Dendritic cell treated with granulocyte-macrophage colony-stimulating factor and Interleukin-4, amounts not matched to agents 40 ng/mL and 50 ng/mL, for 4 days (primary cell): ENCODE results near the gene XYLT1.
A peak's percentile ranks its signal among the peaks of the same experiment; 100 is the strongest.

Experiments used
- H3K27ac Mint-ChIP-seq: one replicate; pipeline ENCODE4 v1.8.0; 2022; ENCODE audit warnings: mild to moderate bottlenecking, mixed read lengths
- H3K27me3 Mint-ChIP-seq: one replicate; pipeline ENCODE4 v1.8.0; 2022; ENCODE audit warnings: mild to moderate bottlenecking, mixed read lengths
- H3K36me3 Mint-ChIP-seq: one replicate; pipeline ENCODE4 v1.8.0; 2022; ENCODE audit warnings: low read depth, mixed read lengths
- H3K4me1 Mint-ChIP-seq: one replicate; pipeline ENCODE4 v1.8.0; 2022; ENCODE audit warnings: low read depth, mixed read lengths
- H3K4me3 Mint-ChIP-seq: one replicate; pipeline ENCODE4 v1.8.0; 2022; ENCODE audit warnings: mild to moderate bottlenecking, moderate library complexity, mixed read lengths
- H3K9me3 Mint-ChIP-seq: one replicate; pipeline ENCODE4 v1.8.0; 2022; ENCODE audit warnings: mixed read lengths
- intact Hi-C: fragments of 100-400 bp; cut with micrococcal nuclease; formaldehyde crosslinking; loops from one replicate; pipeline ENCODE4 v1.15.0; 2022

XYLT1 gene

GRCh38 chr16:17334096-17334495 is 136.7 kb downstream of the XYLT1 start:
- intact Hi-C loops = no loop called here
- peak overlapping the region; percentile 61 for H3K27ac Mint-ChIP-seq
- no peaks in the 10 kb centered on the region for H3K27me3 Mint-ChIP-seq
- peaks cover 55% of the 10 kb centered on the region for H3K4me1 Mint-ChIP-seq
- no peak overlapping the region for H3K4me3 Mint-ChIP-seq
- no peaks in the 10 kb centered on the region for H3K36me3 Mint-ChIP-seq
- no peaks in the 10 kb centered on the region for H3K9me3 Mint-ChIP-seq

- Mint-ChIP-seq H3K27ac (no peak overlapping the region), H3K4me3 (no peak overlapping the region), H3K4me1 (peaks cover 48% of the 10 kb centered on the region), H3K36me3 (no peaks in the 10 kb centered on the region), H3K27me3 (no peaks in the 10 kb centered on the region), H3K9me3 (no peaks in the 10 kb centered on the region)
- intact Hi-C loops = no loop called here
Observed at GRCh38 chr16:17333229-17333628, 137.5 kb downstream of the XYLT1 start.

GRCh38 chr16:17331991-17332390 is 138.8 kb downstream of the XYLT1 start:
- Mint-ChIP-seq H3K4me3 (no peak overlapping the region), H3K36me3 (no peaks in the 10 kb centered on the region), H3K27ac (no peak overlapping the region), H3K9me3 (no peaks in the 10 kb centered on the region), H3K27me3 (no peaks in the 10 kb centered on the region), H3K4me1 (peaks cover 38% of the 10 kb centered on the region)
- intact Hi-C loops = no loop called here

GRCh38 chr16:17331071-17331607 is 139.6 kb downstream of the XYLT1 start:
- no peaks in the 10 kb centered on the region for H3K27me3 Mint-ChIP-seq
- no peaks in the 10 kb centered on the region for H3K9me3 Mint-ChIP-seq
- H3K4me1 Mint-ChIP-seq = peaks cover 37% of the 10 kb centered on the region
- intact Hi-C loops = no loop called here
- H3K36me3 Mint-ChIP-seq = no peaks in the 10 kb centered on the region
- H3K4me3 Mint-ChIP-seq = no peak overlapping the region
- no peak overlapping the region for H3K27ac Mint-ChIP-seq

- H3K27me3 Mint-ChIP-seq = no peaks in the 10 kb centered on the region
- H3K4me1 Mint-ChIP-seq = peaks cover 30% of the 10 kb centered on the region
- no peaks in the 10 kb centered on the region for H3K36me3 Mint-ChIP-seq
- H3K27ac Mint-ChIP-seq = no peak overlapping the region
- intact Hi-C loops = no loop called here
- no peaks in the 10 kb centered on the region for H3K9me3 Mint-ChIP-seq
- H3K4me3 Mint-ChIP-seq = no peak overlapping the region
Observed at GRCh38 chr16:17330044-17330443, 140.7 kb downstream of the XYLT1 start.

GRCh38 chr16:17329391-17329790 is 141.4 kb downstream of the XYLT1 start:
- H3K36me3 Mint-ChIP-seq = no peaks in the 10 kb centered on the region
- no peak overlapping the region for H3K27ac Mint-ChIP-seq
- intact Hi-C loops = no loop called here
- peaks cover 23% of the 10 kb centered on the region for H3K4me1 Mint-ChIP-seq
- H3K9me3 Mint-ChIP-seq = no peaks in the 10 kb centered on the region
- no peak overlapping the region for H3K4me3 Mint-ChIP-seq
- H3K27me3 Mint-ChIP-seq = no peaks in the 10 kb centered on the region

GRCh38 chr16:17328932-17329331 is 141.8 kb downstream of the XYLT1 start:
- Mint-ChIP-seq H3K9me3 (no peaks in the 10 kb centered on the region), H3K4me3 (no peak overlapping the region), H3K27ac (no peak overlapping the region), H3K27me3 (no peaks in the 10 kb centered on the region), H3K4me1 (peaks cover 22% of the 10 kb centered on the region), H3K36me3 (no peaks in the 10 kb centered on the region)
- intact Hi-C loops = no loop called here

- intact Hi-C loops = no loop called here
- no peak overlapping the region for H3K4me3 Mint-ChIP-seq
- H3K36me3 Mint-ChIP-seq = no peaks in the 10 kb centered on the region
- no peak overlapping the region for H3K27ac Mint-ChIP-seq
- H3K27me3 Mint-ChIP-seq = no peaks in the 10 kb centered on the region
- no peaks in the 10 kb centered on the region for H3K9me3 Mint-ChIP-seq
- H3K4me1 Mint-ChIP-seq = peaks cover 28% of the 10 kb centered on the region
Observed at GRCh38 chr16:17327664-17328335, 143.0 kb downstream of the XYLT1 start.

GRCh38 chr16:17325476-17326143 is 145.2 kb downstream of the XYLT1 start:
- H3K27me3 Mint-ChIP-seq = no peaks in the 10 kb centered on the region
- intact Hi-C loops = no loop called here
- no peak overlapping the region for H3K4me3 Mint-ChIP-seq
- H3K36me3 Mint-ChIP-seq = no peaks in the 10 kb centered on the region
- H3K9me3 Mint-ChIP-seq = no peaks in the 10 kb centered on the region
- peaks cover 45% of the 10 kb centered on the region for H3K4me1 Mint-ChIP-seq
- no peak overlapping the region for H3K27ac Mint-ChIP-seq

GRCh38 chr16:17324451-17324850 is 146.3 kb downstream of the XYLT1 start:
- intact Hi-C loops = no loop called here
- Mint-ChIP-seq H3K4me1 (peaks cover 55% of the 10 kb centered on the region), H3K27ac (peak overlapping the region; percentile 68), H3K9me3 (no peaks in the 10 kb centered on the region), H3K4me3 (no peak overlapping the region), H3K27me3 (no peaks in the 10 kb centered on the region), H3K36me3 (no peaks in the 10 kb centered on the region)

- peaks cover 64% of the 10 kb centered on the region for H3K4me1 Mint-ChIP-seq
- intact Hi-C loops = no loop called here
- H3K36me3 Mint-ChIP-seq = no peaks in the 10 kb centered on the region
- no peaks in the 10 kb centered on the region for H3K9me3 Mint-ChIP-seq
- H3K27ac Mint-ChIP-seq = no peak overlapping the region
- no peaks in the 10 kb centered on the region for H3K27me3 Mint-ChIP-seq
- no peak overlapping the region for H3K4me3 Mint-ChIP-seq
Observed at GRCh38 chr16:17323171-17323570, 147.6 kb downstream of the XYLT1 start.

- Mint-ChIP-seq H3K4me3 (no peak overlapping the region), H3K9me3 (no peaks in the 10 kb centered on the region), H3K4me1 (peaks cover 77% of the 10 kb centered on the region), H3K27me3 (no peaks in the 10 kb centered on the region), H3K36me3 (no peaks in the 10 kb centered on the region), H3K27ac (peak overlapping the region; percentile 68)
- intact Hi-C loops = no loop called here
Observed at GRCh38 chr16:17321824-17322223, 148.9 kb downstream of the XYLT1 start.

GRCh38 chr16:17320009-17320408 is 150.8 kb downstream of the XYLT1 start:
- intact Hi-C loops = no loop called here
- H3K27ac Mint-ChIP-seq = peak overlapping the region; percentile 68
- no peaks in the 10 kb centered on the region for H3K36me3 Mint-ChIP-seq
- H3K4me1 Mint-ChIP-seq = peaks cover 77% of the 10 kb centered on the region
- H3K27me3 Mint-ChIP-seq = no peaks in the 10 kb centered on the region
- no peaks in the 10 kb centered on the region for H3K9me3 Mint-ChIP-seq
- no peak overlapping the region for H3K4me3 Mint-ChIP-seq

- intact Hi-C loops = no loop called here
- Mint-ChIP-seq H3K9me3 (no peaks in the 10 kb centered on the region), H3K27me3 (no peaks in the 10 kb centered on the region), H3K4me1 (peaks cover 77% of the 10 kb centered on the region), H3K4me3 (no peak overlapping the region), H3K27ac (peak overlapping the region; percentile 68), H3K36me3 (no peaks in the 10 kb centered on the region)
Observed at GRCh38 chr16:17318238-17318637, 152.5 kb downstream of the XYLT1 start.
